DOHH2 (cell line): ENCODE data around the gene CTLA4.

Experiments
- H3F3A ChIP-seq: fragments of 200-600 bp; sonication (generic), shearing (Covaris generic); 2 replicates; pipeline ENCODE4 v1.6.0; 2016; ENCODE audit warnings: antibody characterized with exemption, mild to moderate bottlenecking; ENCODE audit not compliant: control insufficient read depth, insufficient read depth
- H3K27ac ChIP-seq: fragments of 200-600 bp; sonication (generic); 2 replicates; pipeline ENCODE4 v1.5.1; 2014; ENCODE audit warnings: low read depth, mild to moderate bottlenecking, low read length, moderate library complexity
- H3K27me3 ChIP-seq: fragments of 200-600 bp; sonication (generic); 2 replicates; pipeline ENCODE4 v1.6.1; 2014; ENCODE audit warnings: mild to moderate bottlenecking, low read length, mixed read lengths; ENCODE audit not compliant: control insufficient read depth
- H3K36me3 ChIP-seq: fragments of 200-600 bp; sonication (generic); 2 replicates; pipeline ENCODE4 v1.6.1; 2014; ENCODE audit warnings: mild to moderate bottlenecking, low read length, moderate library complexity, mixed read lengths; ENCODE audit not compliant: control insufficient read depth
- H3K4me1 ChIP-seq: fragments of 200-600 bp; sonication (generic); 2 replicates; pipeline ENCODE4 v1.6.1; 2014; ENCODE audit warnings: mild to moderate bottlenecking, low read length, mixed read lengths; ENCODE audit not compliant: control insufficient read depth
- H3K4me2 ChIP-seq: fragments of 200-600 bp; sonication (generic); 2 replicates; pipeline ENCODE4 v1.6.0; 2014; ENCODE audit warnings: mild to moderate bottlenecking, low read length, moderate library complexity
- H3K4me3 ChIP-seq: fragments of 200-600 bp; sonication (generic); 2 replicates; pipeline ENCODE4 v1.5.1; 2014; ENCODE audit warnings: mild to moderate bottlenecking, low read length, mixed read lengths
- H3K79me2 ChIP-seq: fragments of 200-600 bp; sonication (generic); 2 replicates; pipeline ENCODE4 v1.6.1; 2014; ENCODE audit warnings: mild to moderate bottlenecking, low read length, mixed read lengths; ENCODE audit not compliant: control insufficient read depth
- H3K9me2 ChIP-seq: fragments of 200-600 bp; sonication (generic); replicated peaks from 2 replicates; pipeline ENCODE4 v1.6.1; 2014; ENCODE audit warnings: mild to moderate bottlenecking, low read length, mixed read lengths; ENCODE audit not compliant: control insufficient read depth
- H3K9me3 ChIP-seq: fragments of 200-600 bp; sonication (generic); 2 replicates; pipeline ENCODE4 v1.6.1; 2014; ENCODE audit warnings: antibody characterized with exemption, low read length, mixed read lengths; ENCODE audit not compliant: control insufficient read depth, insufficient read depth
- H4K20me1 ChIP-seq: fragments of 200-600 bp; sonication (generic); 2 replicates; pipeline ENCODE4 v1.6.0; 2014; ENCODE audit warnings: low read depth, mild to moderate bottlenecking, antibody characterized with exemption, low read length, moderate library complexity; ENCODE audit not compliant: control insufficient read depth, insufficient read depth
- EZH2phosphoT487 ChIP-seq: fragments of 200-600 bp; sonication (generic); IDR thresholded peaks from 2 replicates; pipeline ENCODE4 v1.6.1; 2017; ENCODE audit warnings: borderline replicate concordance, mild to moderate bottlenecking, antibody characterized with exemption, low read length, moderate library complexity, mixed read lengths
- TF ChIP-seq, protein P1 (sequence below): fragments of 200-600 bp; sonication (generic); IDR thresholded peaks from one replicate; pipeline ENCODE4 v1.5.1; 2014; ENCODE audit warnings: antibody characterized with exemption, mild to moderate bottlenecking, low read depth, low read length; ENCODE audit not compliant: poor library complexity, severe bottlenecking

The CTLA4 gene

DNA sequence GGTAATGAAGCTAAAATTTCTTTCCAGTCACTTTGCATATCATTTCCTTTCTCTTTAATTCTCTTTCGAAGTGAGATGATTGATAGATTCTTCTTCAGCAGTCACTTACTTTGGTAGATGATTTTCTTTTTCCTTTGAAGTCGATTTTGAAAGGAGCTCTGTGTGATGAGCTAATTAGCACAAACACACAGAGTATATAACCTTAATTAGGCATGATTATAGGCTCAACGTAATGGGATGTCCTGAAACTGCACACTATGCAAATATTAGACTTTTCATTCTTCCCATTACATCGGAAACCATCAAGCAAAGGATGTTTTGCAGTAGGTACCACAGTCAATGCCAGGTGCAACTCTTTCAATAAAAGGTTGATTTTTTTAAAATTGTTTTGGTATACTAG lies 6.4 kb upstream of the CTLA4 start:
- Histone ChIP-seq H3K79me2 (no peaks in the 10 kb centered on the region), H3K9me3 (no peaks in the 10 kb centered on the region), H3K36me3 (no peaks in the 10 kb centered on the region), H3K4me1 (no peaks in the 10 kb centered on the region), H3K9me2 (no peaks in the 10 kb centered on the region), H3K4me2 (no peak overlapping the region), H3K4me3 (no peak overlapping the region), H3F3A (no peaks in the 10 kb centered on the region), H3K27me3 (0 out of 2 replicates have a peak, but pooled peaks cover 6% of the 10 kb centered on the region), H4K20me1 (no peaks in the 10 kb centered on the region), H3K27ac (no peak overlapping the region)
- no peak for TF ChIP-seq EZH2phosphoT487
- TF ChIP-seq, protein P1, sequence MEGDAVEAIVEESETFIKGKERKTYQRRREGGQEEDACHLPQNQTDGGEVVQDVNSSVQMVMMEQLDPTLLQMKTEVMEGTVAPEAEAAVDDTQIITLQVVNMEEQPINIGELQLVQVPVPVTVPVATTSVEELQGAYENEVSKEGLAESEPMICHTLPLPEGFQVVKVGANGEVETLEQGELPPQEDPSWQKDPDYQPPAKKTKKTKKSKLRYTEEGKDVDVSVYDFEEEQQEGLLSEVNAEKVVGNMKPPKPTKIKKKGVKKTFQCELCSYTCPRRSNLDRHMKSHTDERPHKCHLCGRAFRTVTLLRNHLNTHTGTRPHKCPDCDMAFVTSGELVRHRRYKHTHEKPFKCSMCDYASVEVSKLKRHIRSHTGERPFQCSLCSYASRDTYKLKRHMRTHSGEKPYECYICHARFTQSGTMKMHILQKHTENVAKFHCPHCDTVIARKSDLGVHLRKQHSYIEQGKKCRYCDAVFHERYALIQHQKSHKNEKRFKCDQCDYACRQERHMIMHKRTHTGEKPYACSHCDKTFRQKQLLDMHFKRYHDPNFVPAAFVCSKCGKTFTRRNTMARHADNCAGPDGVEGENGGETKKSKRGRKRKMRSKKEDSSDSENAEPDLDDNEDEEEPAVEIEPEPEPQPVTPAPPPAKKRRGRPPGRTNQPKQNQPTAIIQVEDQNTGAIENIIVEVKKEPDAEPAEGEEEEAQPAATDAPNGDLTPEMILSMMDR, result no peak

DNA sequence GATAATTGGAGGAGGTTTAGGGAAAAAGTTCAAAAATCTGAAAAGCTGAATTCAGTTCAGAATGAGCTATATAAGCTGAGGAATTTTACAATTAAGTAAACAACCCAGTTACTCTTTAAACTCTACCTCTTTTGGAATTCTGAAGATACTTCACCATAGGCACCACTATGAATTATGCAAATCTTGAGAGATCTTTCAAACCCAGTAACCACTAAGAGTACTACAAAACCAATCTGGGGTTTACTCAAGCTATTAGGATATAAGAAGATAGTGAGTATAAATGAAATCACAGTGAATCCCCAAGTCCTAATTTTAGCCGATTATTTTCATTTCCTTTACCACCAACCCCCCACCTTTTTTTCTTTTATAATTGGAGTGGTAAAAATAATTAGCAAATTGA lies 6.0 kb upstream of the CTLA4 start:
- H3K9me3 ChIP-seq, result no peaks in the 10 kb centered on the region

DNA sequence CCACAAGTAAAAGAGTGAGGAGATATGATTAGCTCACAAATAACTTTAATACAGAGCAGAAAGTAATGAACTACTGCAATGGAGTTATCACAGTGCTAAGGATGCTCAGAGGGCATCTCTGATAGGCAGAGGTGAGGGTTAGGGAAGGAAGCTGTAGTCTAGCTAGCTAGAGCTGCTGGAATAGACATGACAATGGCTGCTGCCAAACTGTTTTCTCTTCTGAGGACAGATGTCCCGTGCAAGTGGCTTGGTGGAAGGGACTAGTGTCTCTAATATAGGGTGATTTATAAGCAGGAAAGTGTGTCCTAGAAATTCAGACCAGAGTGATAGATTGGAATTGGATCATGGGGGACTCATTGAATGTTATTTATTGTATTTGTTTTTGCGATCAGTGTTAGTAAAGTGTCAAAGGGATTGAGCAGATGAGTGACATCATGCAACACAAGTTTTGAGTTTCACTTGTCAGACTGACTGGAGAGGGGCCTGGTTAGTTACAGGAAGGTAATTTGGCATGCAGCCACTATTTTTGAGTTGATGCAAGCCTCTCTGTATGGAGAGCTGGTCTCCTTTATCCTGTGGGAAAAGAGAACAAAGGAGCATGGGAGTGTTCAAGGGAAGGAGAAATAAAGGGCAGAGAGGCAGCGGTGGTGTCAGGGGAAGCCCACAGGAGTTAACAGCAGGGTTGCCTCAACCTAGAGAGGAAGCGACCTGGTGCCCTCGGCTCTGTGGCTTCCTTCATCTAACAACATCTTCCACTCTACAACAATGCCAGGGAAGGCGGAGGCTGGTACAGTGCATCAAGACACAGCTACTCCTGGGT lies 1.9 kb downstream of the CTLA4 start:
- Histone ChIP-seq H3F3A (no peaks in the 10 kb centered on the region), H3K4me1 (peaks cover 4% of the 10 kb centered on the region), H3K9me3 (no peaks in the 10 kb centered on the region), H3K4me3 (no peak overlapping the region), H3K36me3 (no peaks in the 10 kb centered on the region), H3K4me2 (no peak overlapping the region), H4K20me1 (no peaks in the 10 kb centered on the region), H3K27ac (no peak overlapping the region), H3K27me3 (peaks cover 10% of the 10 kb centered on the region; the same call in 1 of the 2 replicates), H3K9me2 (no peaks in the 10 kb centered on the region), H3K79me2 (no peaks in the 10 kb centered on the region)
- no peak for TF ChIP-seq EZH2phosphoT487
- TF ChIP-seq, protein P1, result no peak

More for the DNA sequence above, 6.0 kb upstream of the CTLA4 start:
- Histone ChIP-seq H4K20me1 (no peaks in the 10 kb centered on the region), H3K27me3 (0 out of 2 replicates have a peak, but pooled peaks cover 6% of the 10 kb centered on the region), H3K4me1 (no peaks in the 10 kb centered on the region), H3K9me2 (no peaks in the 10 kb centered on the region), H3K36me3 (no peaks in the 10 kb centered on the region), H3K27ac (no peak overlapping the region), H3F3A (no peaks in the 10 kb centered on the region), H3K79me2 (no peaks in the 10 kb centered on the region), H3K4me2 (no peak overlapping the region), H3K4me3 (no peak overlapping the region)
- TF ChIP-seq, protein P1, result no peak
- no peak for TF ChIP-seq EZH2phosphoT487
